ENCODE data around the gene AGTPBP1. TPM values are rescaled to one million over a fixed set of nuclear protein-coding genes. Genes with fewer than 3 reads are reported as not detected.

Gene AGTPBP1
- total RNA-seq, 1 experiment from 2014 or later: 54.7 TPM

- Mint-ChIP-seq H3K27me3 (ENCODE audit: low read depth) (peaks cover 4% of the 10 kb centered on the region; the same call in 1 of the 2 replicates), H3K4me3 (no peak overlapping the region), H3K4me1 (peaks cover 12% of the 10 kb centered on the region), H3K27ac (no peak overlapping the region), H3K36me3 (no peaks in the 10 kb centered on the region), H3K9me3 (no peaks in the 10 kb centered on the region)
- CTCF ChIA-PET: interaction anchor here (1.0 kb wide), 1 partner anchor 179 kb away, joined by 3 read pairs; no protein-coding TSS in a partner anchor
- DNase-seq (ENCODE audit: low spot score) (no peak), ATAC-seq (peak; percentile 30; the same call in 1 of the 2 replicates)
- TF ChIP-seq MLX (CRISPR knock-in tag; IDR thresholded peaks at IDR 0.05): no peak
- TF ChIP-seq E2F1 (CRISPR knock-in tag; IDR thresholded peaks at IDR 0.05): no peak
- no peak for TF ChIP-seq IRF1 (CRISPR knock-in tag; IDR thresholded peaks at IDR 0.05)
- no peak for TF ChIP-seq NFE2L1 (CRISPR knock-in tag; IDR thresholded peaks at IDR 0.05)
- POLR2A ChIA-PET: no interaction called here
Observed at GRCh38 chr9:85511746-85512145, 230.0 kb downstream of the AGTPBP1 start.

- H3K9me3 Mint-ChIP-seq: no peaks in the 10 kb centered on the region
- ATAC-seq: no peak
- H3K27me3 Mint-ChIP-seq (ENCODE audit: low read depth): peaks cover 4% of the 10 kb centered on the region; the same call in 1 of the 2 replicates
- POLR2A ChIA-PET: no interaction called here
- CTCF ChIA-PET: interaction anchor here (1.0 kb wide), 1 partner anchor 178 kb away, joined by 3 read pairs; no protein-coding TSS in a partner anchor
- TF ChIP-seq ETV6 (CRISPR knock-in tag; IDR thresholded peaks at IDR 0.05): no peak
- TF ChIP-seq CREM (CRISPR knock-in tag; IDR thresholded peaks at IDR 0.05): no peak
- no peak for TF ChIP-seq FOXP4 (CRISPR knock-in tag; IDR thresholded peaks at IDR 0.05)
- no peak for TF ChIP-seq ATF6 (CRISPR knock-in tag; IDR thresholded peaks at IDR 0.05)
- TF ChIP-seq IRF1 (CRISPR knock-in tag; IDR thresholded peaks at IDR 0.05): no peak
- TF ChIP-seq USF2 (CRISPR knock-in tag; IDR thresholded peaks at IDR 0.05): no peak
- TF ChIP-seq RELA (CRISPR knock-in tag; IDR thresholded peaks at IDR 0.05; ENCODE audit: borderline replicate concordance): no peak
- no peak for TF ChIP-seq GRHL2 (CRISPR knock-in tag; IDR thresholded peaks at IDR 0.05; ENCODE audit: insufficient replicate concordance, severe bottlenecking)
- TF ChIP-seq PRRX2 (CRISPR knock-in tag; IDR thresholded peaks at IDR 0.05): no peak
- TF ChIP-seq ZNF416 (CRISPR knock-in tag; IDR thresholded peaks at IDR 0.05): no peak
- no peak for TF ChIP-seq SMAD4 (CRISPR knock-in tag; IDR thresholded peaks at IDR 0.05)
- TF ChIP-seq GTF2I (CRISPR knock-in tag; conservative IDR thresholded peaks at IDR 0.05): no peak
- no peak overlapping the region for H3K27ac Mint-ChIP-seq
- no peak overlapping the region for H3K4me3 Mint-ChIP-seq
- H3K36me3 Mint-ChIP-seq: no peaks in the 10 kb centered on the region
- H3K4me1 Mint-ChIP-seq: peaks cover 12% of the 10 kb centered on the region
- no peak for DNase-seq (ENCODE audit: low spot score)
Observed at GRCh38 chr9:85510830-85511504, 230.8 kb downstream of the AGTPBP1 start.
